GM21381 (cell line): ENCODE results near the gene ALDOC.
"Not testable (repeated sequence)": the region's sequence is repeated elsewhere in the genome, so short reads cannot be mapped to it uniquely, and the experiment has no call there.

ENCODE experiments used
- ATAC-seq: cut with Tn5 transposase; IDR thresholded peaks from one replicate; pipeline ENCODE4 v1.9.1; 2021; ENCODE audit warnings: mild to moderate bottlenecking, moderate library complexity; ENCODE audit not compliant: unreplicated experiment

The ALDOC gene

GRCh38 chr17:28584434-28584833 lies 7.7 kb upstream of the ALDOC start:
- no peak for ATAC-seq

- ATAC-seq: no peak
These were observed 5.8 kb upstream of the ALDOC start for GRCh38 chr17:28582513-28582912.

GRCh38 chr17:28580959-28581358 lies 4.3 kb upstream of the ALDOC start:
- no peak for ATAC-seq

- no peak for ATAC-seq
These were observed 2.8 kb upstream of the ALDOC start for GRCh38 chr17:28579526-28579925.

- no peak for ATAC-seq
These were observed 1.8 kb upstream of the ALDOC start for GRCh38 chr17:28578246-28579195.

GRCh38 chr17:28577466-28577824 lies 750 bp upstream of the ALDOC start:
- no peak for ATAC-seq

- ATAC-seq: not testable (repeated sequence)
These were observed 679 bp downstream of the ALDOC start for GRCh38 chr17:28576016-28576415.

GRCh38 chr17:28575126-28575795 lies 1.4 kb downstream of the ALDOC start:
- ATAC-seq: no peak

- no peak for ATAC-seq
These were observed 2.2 kb downstream of the ALDOC start for GRCh38 chr17:28574526-28574925.

- no peak for ATAC-seq
These were observed 2.7 kb downstream of the ALDOC start for GRCh38 chr17:28573966-28574480.

GRCh38 chr17:28573521-28573920 lies 3.2 kb downstream of the ALDOC start:
- no peak for ATAC-seq

- no peak for ATAC-seq
These were observed 3.7 kb downstream of the ALDOC start for GRCh38 chr17:28573040-28573380.

- no peak for ATAC-seq
These were observed 4.2 kb downstream of the ALDOC start for GRCh38 chr17:28572259-28573039.

GRCh38 chr17:28571361-28572122 lies 5.2 kb downstream of the ALDOC start, which contains the start of gene PIGS:
Gene PIGS (minus strand): TSS chr17:28571524. CDS start chr17:28571496, 28 bp downstream.
- peak; percentile 83 for ATAC-seq

- ATAC-seq: peak; percentile 22
These were observed 5.9 kb downstream of the ALDOC start for GRCh38 chr17:28570716-28571360.

GRCh38 chr17:28569446-28569845 lies 7.2 kb downstream of the ALDOC start:
- ATAC-seq: no peak

- ATAC-seq: no peak
These were observed 9.1 kb downstream of the ALDOC start for GRCh38 chr17:28567604-28568003.

GRCh38 chr17:28563475-28563874 lies 13.2 kb downstream of the ALDOC start:
- ATAC-seq: no peak

GRCh38 chr17:28555022-28555421 lies 21.7 kb downstream of the ALDOC start:
- ATAC-seq: no peak

- ATAC-seq: no peak
These were observed 22.1 kb downstream of the ALDOC start for GRCh38 chr17:28554565-28554964.
